ENCODE results near the gene ACAT1.
A peak's percentile ranks its signal among the peaks of the same experiment; 100 is the strongest.
"Not testable (repeated sequence)": the region's sequence is repeated elsewhere in the genome, so short reads cannot be mapped to it uniquely, and the experiment has no call there.

Gene ACAT1

GRCh38 chr11:108121274-108122155 lies at the start of gene ACAT1:
ACAT1 (plus strand) TSS chr11:108121567; CDS start chr11:108121607, 40 bp downstream.
- DNase-seq = peak; percentile 87 to 96

GRCh38 chr11:108084811-108085210 lies 36.6 kb upstream of the ACAT1 start:
- no peak for DNase-seq

DNA sequence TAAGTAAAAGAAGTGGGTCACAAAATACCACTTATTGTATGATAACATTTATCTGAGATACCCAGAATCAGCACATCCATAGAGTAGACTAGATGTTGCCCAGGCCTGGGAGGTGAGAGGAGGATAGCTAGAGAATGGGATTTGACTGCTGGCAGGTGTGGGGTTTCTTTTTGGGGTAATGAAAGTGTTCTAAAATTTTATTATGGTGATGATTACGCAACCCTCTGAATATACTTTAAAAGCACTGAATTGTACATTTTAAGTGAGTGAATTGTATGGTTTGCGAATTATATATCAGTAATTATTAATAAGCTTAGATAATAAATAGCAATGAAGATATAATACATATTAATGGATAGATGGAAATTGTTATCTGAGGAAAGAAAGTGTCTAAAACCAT lies 35.7 kb upstream of the ACAT1 start:
- no peak for DNase-seq

DNA sequence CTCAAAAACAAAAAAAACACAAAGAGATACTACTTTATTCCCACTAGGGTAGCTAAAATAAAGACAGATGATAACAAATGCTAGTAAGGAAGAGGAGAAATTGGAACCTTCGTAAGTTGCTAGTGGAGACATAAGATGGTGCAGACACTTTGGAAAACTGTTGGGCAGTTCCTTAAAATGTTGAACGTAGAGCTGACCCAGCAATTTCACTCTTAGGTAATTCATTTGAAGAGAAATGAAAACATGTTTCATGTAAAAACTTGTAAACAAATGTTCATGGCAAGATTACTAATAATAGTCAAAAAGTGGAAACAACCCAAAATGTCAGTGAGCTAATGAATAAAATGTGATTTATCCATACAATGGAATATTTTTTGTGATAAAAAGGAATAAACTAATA lies 29.2 kb upstream of the ACAT1 start:
- DNase-seq = no peak

- no peak for DNase-seq
Observed at GRCh38 chr11:108093128-108093904, 28.1 kb upstream of the ACAT1 start.

- no peak for DNase-seq
Observed at GRCh38 chr11:108097179-108097578, 24.2 kb upstream of the ACAT1 start.

DNA sequence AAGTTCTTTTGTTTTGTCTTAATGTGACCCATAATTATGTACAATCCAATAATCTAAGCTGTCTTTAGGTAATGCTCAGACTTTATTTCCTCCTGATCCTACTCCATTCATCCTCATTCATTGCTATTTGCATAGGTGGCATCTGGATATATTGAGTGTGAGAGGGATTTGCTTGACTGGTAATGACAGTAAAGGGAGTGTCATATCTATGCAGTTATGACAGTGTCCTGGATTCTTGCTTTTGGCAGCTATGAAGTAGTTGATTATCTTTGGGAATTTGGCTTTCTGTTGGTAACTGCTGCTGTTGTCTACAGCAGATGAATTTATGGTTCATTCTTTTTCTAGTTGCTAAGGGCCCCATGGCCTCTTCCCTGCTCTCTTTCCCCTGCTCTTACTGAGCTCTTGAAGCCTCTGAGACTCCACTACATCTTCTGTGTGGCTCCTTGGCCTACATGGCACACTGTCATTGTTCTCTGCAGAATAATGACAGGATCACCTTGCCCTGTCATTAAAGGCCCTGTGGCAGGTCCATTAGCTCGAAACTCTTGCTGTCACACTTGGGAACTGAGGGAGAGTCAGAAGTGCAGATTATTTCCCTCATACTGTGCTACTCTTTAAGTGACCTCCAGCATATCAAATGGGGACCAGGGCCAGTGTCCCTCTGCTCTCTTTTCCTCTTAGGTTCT lies 20.1 kb upstream of the ACAT1 start:
- DNase-seq = no peak

GRCh38 chr11:108111126-108111525 lies 10.2 kb upstream of the ACAT1 start:
- DNase-seq = no peak

GRCh38 chr11:108112057-108112456 lies 9.3 kb upstream of the ACAT1 start:
- DNase-seq = no peak

DNA sequence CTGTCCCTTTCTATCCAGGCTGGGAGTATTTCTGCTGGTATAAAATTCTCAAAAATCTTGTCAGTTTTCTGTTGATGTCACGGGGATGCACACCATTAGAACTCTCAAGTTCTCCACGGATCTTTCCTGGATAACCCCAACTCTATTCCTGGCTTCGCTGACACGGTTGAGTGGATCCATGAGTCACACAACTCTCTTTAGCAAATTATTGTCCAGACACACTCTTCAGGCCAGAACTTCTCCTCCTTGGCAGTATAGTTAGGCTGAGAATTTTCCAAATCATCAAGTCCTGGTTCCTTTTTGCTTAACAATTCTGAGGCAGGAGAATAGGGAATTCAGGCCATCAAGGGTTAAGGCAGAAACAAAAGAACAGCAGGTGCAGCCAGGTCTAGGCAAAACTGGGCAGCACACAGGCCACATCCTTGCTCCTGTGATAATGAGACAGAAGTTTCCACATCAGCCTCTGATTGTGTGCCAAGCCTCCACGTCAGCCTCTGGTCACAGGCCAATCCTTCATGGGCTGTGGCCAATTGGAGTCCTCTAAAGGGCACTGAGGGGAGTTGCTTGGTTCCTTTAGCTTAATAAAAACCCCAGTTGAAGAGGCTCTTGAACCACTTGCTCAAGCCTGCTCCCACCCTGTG lies 5.7 kb upstream of the ACAT1 start:
- DNase-seq = no peak

DNA sequence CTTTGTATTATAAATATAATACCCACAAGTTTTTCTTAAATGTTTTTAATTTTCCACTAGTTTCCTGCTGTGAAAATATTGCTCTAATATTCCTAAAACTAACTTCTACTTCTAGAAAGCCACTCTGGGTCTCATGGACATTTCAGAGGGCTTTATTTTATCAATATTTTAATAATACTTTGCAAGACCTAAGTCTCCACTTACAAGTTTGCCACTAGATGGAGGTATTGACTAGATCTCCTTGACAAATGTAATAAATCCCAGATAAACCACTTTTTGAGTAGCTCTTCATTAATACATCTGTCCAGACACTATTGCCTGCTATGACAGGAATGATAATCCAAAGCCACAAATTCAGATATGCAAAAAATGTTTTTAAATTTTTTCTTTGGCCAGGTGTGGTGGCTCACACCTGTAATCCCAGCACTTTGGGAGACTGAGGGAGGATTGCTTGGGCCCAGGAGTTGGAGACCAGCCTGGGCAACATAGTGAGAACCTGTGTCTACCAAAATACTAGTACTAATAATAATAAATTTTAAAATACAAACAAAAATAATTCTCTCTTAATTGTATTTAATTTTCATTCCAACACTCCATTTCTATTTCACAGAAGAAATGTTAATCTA lies 3.5 kb upstream of the ACAT1 start:
- peak; percentile 19 to 34 for DNase-seq

- DNase-seq = not testable (repeated sequence)
Observed at GRCh38 chr11:108120936-108121273, 462 bp upstream of the ACAT1 start.

GRCh38 chr11:108122166-108122628 lies 830 bp downstream of the ACAT1 start:
- no peak for DNase-seq

- DNase-seq = no peak
Observed at GRCh38 chr11:108125096-108125495, 3.7 kb downstream of the ACAT1 start.

- no peak for DNase-seq
Observed at GRCh38 chr11:108128772-108129171, 7.4 kb downstream of the ACAT1 start.

GRCh38 chr11:108131993-108132392 lies 10.6 kb downstream of the ACAT1 start:
- no peak for DNase-seq

DNA sequence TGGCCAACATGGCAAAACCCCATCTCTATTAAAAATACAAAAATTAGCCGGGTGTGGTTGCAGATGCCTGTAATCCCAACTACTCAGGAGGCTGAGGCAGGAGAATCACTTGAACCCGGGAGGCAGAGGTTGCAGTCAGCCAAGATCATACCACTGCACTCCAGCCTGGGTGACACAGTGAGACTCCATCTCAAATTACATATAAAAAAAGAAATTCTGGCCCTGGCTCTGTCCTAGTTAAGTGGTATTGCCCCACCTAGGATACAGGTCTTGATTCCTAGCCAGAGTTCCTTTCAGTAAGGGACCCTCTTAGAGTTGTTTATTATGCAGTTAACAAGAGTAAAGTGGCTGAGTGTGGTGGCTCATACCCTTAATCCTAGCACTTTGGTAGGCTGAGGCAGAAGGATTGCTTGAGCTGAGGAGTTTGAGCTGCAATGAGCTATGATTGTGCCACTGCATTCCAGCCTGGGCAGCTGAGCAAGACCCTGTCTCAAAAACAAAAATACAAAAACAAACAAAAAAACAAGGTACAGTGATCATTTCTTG lies 11.7 kb downstream of the ACAT1 start:
- DNase-seq = not testable (repeated sequence)

DNA sequence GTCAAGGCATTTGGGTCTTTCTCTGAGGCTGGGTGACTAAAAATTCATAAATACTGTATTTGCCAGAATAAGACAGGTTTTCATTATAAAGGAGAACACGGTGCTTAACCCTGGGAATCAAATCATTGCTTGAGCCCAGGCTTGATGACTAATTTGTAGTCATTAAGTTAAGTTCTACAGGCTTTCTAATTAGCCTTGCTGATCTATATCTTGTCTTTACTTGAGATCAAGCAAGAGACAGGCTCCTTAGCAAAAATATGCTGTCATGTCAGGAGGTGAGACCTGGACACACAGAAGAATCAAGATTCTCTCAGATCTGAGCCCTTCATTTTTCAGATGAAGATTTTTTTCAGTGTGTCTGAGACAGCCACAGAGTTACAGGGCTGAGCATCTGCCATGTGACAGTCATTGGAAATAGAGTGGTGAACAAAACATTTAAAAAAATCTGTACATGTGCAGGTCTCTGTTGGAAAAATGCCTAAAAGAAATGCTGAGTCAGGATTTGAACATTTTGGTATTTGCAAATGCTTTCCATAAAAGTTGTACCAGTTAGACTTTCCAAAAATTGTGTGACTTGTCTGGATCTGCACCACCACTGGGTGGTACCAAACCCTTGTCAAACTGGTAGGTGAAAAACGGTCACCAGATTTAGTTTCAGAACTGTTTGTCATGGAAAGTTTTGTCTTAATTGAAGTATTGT lies 14.6 kb downstream of the ACAT1 start:
- DNase-seq = no peak

GRCh38 chr11:108137212-108137611 lies 15.8 kb downstream of the ACAT1 start:
- DNase-seq = no peak

DNA sequence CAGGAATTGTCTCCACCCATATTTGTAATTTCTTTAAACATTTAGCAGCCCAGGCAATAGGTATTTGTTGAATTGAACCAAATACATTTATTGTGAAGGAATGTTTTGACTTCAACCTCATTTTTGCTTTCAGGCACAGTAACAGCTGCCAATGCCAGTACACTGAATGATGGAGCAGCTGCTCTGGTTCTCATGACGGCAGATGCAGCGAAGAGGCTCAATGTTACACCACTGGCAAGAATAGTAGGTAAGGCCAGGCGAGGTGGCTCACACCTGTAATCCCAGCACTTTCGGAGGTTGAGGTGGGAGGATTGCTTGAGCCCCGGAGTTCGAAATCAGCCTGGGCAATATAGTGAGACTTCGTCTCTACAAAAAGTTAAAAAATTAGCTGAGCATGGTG lies 20.9 kb downstream of the ACAT1 start:
- DNase-seq = no peak

DNA sequence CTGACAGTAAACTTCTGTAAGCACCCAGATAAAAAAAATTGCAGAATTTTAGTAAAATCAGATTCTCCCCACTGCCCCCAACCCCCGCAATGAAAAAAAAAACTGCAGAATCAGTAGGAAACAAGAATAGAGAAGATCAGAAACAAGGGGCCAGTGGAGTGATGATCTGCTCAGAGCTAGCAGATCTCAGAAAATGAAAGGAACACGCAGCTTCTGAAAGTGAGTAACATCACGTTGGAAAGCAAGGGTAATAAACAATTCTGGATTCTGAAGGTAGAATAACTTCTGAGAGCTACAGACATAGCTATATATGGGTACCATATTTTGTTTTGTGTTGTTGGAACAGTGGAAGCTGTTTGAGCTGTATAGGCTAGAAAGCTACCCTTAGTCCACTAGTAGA lies 23.2 kb downstream of the ACAT1 start:
- DNase-seq = no peak

All from inflammatory macrophage treated with lipopolysaccharide for 1 hour (primary cell).